Sigmoid colon (tissue), 7 donors: ENCODE results near the gene DPM1. TPM values are rescaled to one million over a fixed set of nuclear protein-coding genes. Genes with fewer than 3 reads are reported as not detected.
A peak's percentile ranks its signal among the peaks of the same experiment; 100 is the strongest.

Source experiments
- DNase-seq: peaks from one replicate; pipeline ENCODE4 v3.0.0-alpha.2; 2019
- H3K27ac ChIP-seq, 4 donors: fragments of 200-600 bp; sonication (generic); one replicate each; pipeline ENCODE4 v1.5.1; 2016 to 2019; ENCODE audit warnings: mild to moderate bottlenecking in 1 of 4
- H3K27me3 ChIP-seq, 3 donors: fragments of 200-600 bp; sonication (generic); one replicate each; pipeline ENCODE4 v1.5.1; 2019; ENCODE audit warnings: mild to moderate bottlenecking in 1 of 3
- H3K36me3 ChIP-seq, 4 donors: fragments of 200-600 bp; sonication (generic); one replicate each; pipeline ENCODE4 v1.5.1; 2016 to 2019
- H3K4me1 ChIP-seq, 4 donors: fragments of 200-600 bp; sonication (generic); one replicate each; pipeline ENCODE4 v1.5.1; 2017 to 2019
- H3K4me3 ChIP-seq, 4 donors: fragments of 200-600 bp; sonication (generic); one replicate each; pipeline ENCODE4 v1.5.1; 2017 to 2019; ENCODE audit warnings: mild to moderate bottlenecking in 2 of 4, moderate library complexity in 1 of 4
- H3K9me3 ChIP-seq, 4 donors: fragments of 200-600 bp in 3 of 4; sonication (generic) in 3 of 4; one replicate each; pipeline versions ENCODE4 v1.5.1 to v1.6.1; 2013 to 2019
- EP300 ChIP-seq, 4 donors: sonication (generic); formaldehyde crosslinking; IDR thresholded peaks; one replicate each; pipeline ENCODE4 v1.6.1; 2017; ENCODE audit warnings: antibody characterized with exemption in 4 of 4
- POLR2A ChIP-seq, 2 donors: fragments of 450-650 bp; IDR thresholded peaks; one replicate each; pipeline ENCODE4 v1.6.1; 2016; ENCODE audit warnings: antibody characterized with exemption in 2 of 2, mild to moderate bottlenecking in 2 of 2, moderate library complexity in 2 of 2
- POLR2AphosphoS5 ChIP-seq, 4 donors: sonication (generic); formaldehyde crosslinking; IDR thresholded peaks; one replicate each; pipeline ENCODE4 v1.6.1; 2017; ENCODE audit warnings: antibody characterized with exemption in 4 of 4
- WGBS, 2 donors: extraction: QIAGEN DNeasy Blood & Tissue Kit; methylation state at CpG; one replicate each; pipeline ENCODE4 v1.1.7; 2013; 5-methylcytosine and 5-hydroxymethylcytosine counted together
- intact Hi-C: fragments of 100-400 bp; cut with DNase I; formaldehyde crosslinking; loops from one replicate; pipeline ENCODE4 v1.15.1; 2023
- polyA plus RNA-seq, 3 donors: library from polyadenylated mRNA; stranded (reverse); fragments of 200-250 nt; gene quantifications; one replicate each; pipeline ENCODE4 v1.2.3, GENCODE V29; 2013
- total RNA-seq, 4 donors: library from RNA; depleted of rRNA; stranded (reverse); fragments of >200 nt; gene quantifications; one replicate each; pipeline ENCODE4 v1.1.0, GENCODE V29; 2016
- TF ChIP-seq, protein P1 (sequence below), 4 experiments: fragments of 450-650 bp in 3 of 4; fragments of 200-600 bp in 1 of 4; IDR thresholded peaks; one replicate each; pipeline ENCODE4 v1.5.1; 2016 to 2019; ENCODE audit warnings: antibody characterized with exemption in 4 of 4, mild to moderate bottlenecking in 3 of 4, moderate library complexity in 2 of 4
- donor health status: healthy with polysubstance abuse.
- donor health status: Bipolar disorder and iron deficiency.
- donor health status: healthy.

DPM1 gene
- total and polyA plus RNA-seq, 7 donors, result 45.4 to 94.6 (median 60.4) TPM

DNA sequence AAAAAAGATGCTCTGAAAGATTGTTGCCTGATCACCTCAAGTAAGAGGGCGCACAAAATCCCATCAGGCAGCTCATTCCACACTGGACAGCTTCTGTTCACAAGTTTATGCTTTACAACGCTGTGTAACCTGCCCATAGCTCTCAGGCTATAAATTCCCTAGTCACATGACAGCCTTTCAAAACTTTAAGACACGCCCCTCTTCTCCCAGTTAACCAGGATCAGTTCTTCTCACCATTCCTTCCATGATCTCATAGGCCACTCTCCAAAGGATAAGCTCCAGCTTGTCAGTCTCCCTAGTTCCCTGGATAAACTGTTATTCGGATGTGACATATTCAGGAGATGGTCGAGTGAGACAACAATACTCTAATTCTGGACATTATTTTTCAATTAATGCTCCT is 42.1 kb downstream of the DPM1 start:
- no peaks in the 10 kb centered on the region for H3K27me3 ChIP-seq
- TF ChIP-seq EP300 (IDR thresholded peaks at IDR 0.05) (no peak), POLR2AphosphoS5 (IDR thresholded peaks at IDR 0.05) (no peak), POLR2A (IDR thresholded peaks at IDR 0.05) (no peak)
- TF ChIP-seq, protein P1, sequence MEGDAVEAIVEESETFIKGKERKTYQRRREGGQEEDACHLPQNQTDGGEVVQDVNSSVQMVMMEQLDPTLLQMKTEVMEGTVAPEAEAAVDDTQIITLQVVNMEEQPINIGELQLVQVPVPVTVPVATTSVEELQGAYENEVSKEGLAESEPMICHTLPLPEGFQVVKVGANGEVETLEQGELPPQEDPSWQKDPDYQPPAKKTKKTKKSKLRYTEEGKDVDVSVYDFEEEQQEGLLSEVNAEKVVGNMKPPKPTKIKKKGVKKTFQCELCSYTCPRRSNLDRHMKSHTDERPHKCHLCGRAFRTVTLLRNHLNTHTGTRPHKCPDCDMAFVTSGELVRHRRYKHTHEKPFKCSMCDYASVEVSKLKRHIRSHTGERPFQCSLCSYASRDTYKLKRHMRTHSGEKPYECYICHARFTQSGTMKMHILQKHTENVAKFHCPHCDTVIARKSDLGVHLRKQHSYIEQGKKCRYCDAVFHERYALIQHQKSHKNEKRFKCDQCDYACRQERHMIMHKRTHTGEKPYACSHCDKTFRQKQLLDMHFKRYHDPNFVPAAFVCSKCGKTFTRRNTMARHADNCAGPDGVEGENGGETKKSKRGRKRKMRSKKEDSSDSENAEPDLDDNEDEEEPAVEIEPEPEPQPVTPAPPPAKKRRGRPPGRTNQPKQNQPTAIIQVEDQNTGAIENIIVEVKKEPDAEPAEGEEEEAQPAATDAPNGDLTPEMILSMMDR (IDR thresholded peaks at IDR 0.05), result no peak
- H3K4me3 ChIP-seq, result no peak overlapping the region
- DNase-seq, result no peak
- 24 to 56% methylated on average over 5 of the region's 5 CpGs for WGBS, 2 donors
- intact Hi-C loops, result no loop called here
- peak overlapping the region in 3 of 4 donors; percentile 10 to 39 (median 22) for H3K27ac ChIP-seq
- no peaks in the 10 kb centered on the region for H3K36me3 ChIP-seq
- peaks cover 0 to 87% (median 81%) of the 10 kb centered on the region in 4 donors for H3K4me1 ChIP-seq
- no peaks in the 10 kb centered on the region for H3K9me3 ChIP-seq

DNA sequence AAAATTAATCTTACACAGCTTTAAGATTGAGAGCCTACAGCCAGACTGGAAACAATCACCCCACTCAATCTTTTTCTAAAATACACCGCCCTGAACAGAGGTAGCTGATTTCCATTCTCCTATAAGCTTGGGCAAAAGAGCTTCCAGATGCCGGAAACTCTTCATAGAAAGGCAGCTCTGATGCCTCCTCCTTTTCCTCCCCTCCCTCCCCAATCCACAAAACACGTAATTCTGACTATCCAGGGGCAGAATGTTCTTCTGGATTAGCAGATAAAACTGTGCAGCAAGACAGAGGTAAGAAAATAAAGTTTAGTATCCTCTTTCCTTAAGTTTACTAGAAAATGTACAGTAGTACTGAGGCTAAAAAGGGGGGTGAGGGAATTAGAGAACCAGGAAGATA is 42.9 kb downstream of the DPM1 start:
- Histone ChIP-seq H3K4me3 (no peak overlapping the region), H3K36me3 (no peaks in the 10 kb centered on the region), H3K4me1 (peaks cover 0 to 86% (median 75%) of the 10 kb centered on the region in 4 donors), H3K9me3 (no peaks in the 10 kb centered on the region), H3K27me3 (no peaks in the 10 kb centered on the region), H3K27ac (peak overlapping the region in 2 of 4 donors; percentile 22 to 39)
- TF ChIP-seq EP300 (IDR thresholded peaks at IDR 0.05), result no peak
- TF ChIP-seq POLR2A (IDR thresholded peaks at IDR 0.05), result no peak
- TF ChIP-seq, protein P1 (IDR thresholded peaks at IDR 0.05), result no peak
- TF ChIP-seq POLR2AphosphoS5 (IDR thresholded peaks at IDR 0.05), result no peak
- 51 to 66% methylated on average over 3 of the region's 3 CpGs for WGBS, 2 donors
- no peak for DNase-seq
- intact Hi-C loops, result no loop called here

DNA sequence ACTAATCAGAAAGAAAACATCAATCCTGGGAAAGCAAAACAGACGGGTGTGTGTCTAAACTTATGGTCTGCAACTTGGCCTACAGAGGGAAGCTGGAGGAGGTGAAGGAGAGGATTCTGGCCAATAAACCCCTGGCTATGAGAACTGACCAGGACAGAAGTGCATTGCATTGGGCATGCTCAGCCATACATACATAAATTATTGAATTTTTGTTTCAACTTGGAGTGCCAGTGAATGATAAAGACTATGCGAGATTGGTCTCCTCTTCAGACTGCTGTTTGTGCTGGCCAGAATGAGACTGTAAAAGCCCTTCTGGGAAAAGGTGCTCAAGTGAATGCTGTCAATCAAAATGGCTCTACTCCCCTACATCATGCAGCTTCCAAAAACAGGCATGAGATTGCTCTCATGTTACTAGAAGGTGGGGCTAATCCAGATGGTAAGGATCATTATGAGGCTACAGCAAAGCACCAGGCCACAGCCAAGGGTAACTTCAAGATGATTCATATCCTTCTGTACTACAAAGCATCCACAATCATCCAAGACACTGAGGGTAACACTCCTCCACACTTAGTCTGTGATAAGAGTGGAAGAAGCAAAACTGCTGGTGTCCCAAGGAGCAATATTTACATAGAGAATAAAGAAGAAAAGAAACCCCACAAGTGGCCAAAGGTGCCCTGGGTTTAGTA is 44.5 kb downstream of the DPM1 start:
- H3K4me3 ChIP-seq, result no peak overlapping the region
- H3K9me3 ChIP-seq, result no peaks in the 10 kb centered on the region
- no peaks in the 10 kb centered on the region for H3K27me3 ChIP-seq
- no peak overlapping the region for H3K27ac ChIP-seq
- 57 to 69% methylated on average over 2 of the region's 2 CpGs for WGBS, 2 donors
- peaks cover 0 to 79% (median 66%) of the 10 kb centered on the region in 4 donors for H3K4me1 ChIP-seq
- TF ChIP-seq EP300 (IDR thresholded peaks at IDR 0.05) (no peak), POLR2A (IDR thresholded peaks at IDR 0.05) (no peak), POLR2AphosphoS5 (IDR thresholded peaks at IDR 0.05) (no peak)
- TF ChIP-seq, protein P1 (IDR thresholded peaks at IDR 0.05), result no peak
- intact Hi-C loops, result no loop called here
- no peak for DNase-seq
- H3K36me3 ChIP-seq, result no peaks in the 10 kb centered on the region

DNA sequence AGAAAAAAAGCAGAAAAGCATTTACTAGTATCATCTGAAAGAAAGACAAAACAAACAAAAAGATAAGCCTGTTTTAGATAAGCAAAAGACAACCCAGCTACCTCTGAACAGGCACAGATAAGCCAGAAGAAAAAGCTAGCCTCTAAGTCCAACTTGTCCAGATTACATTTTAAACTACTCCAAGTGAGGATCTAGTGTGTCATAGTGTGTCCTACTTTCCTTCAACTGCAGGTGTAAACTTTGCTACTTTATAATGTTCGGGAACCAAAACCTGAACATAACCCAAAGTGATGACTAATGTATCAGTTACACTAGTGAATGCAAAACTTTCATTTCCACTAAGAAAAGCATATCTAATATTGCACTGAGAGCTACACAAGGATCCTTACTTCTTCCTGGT is 46.6 kb downstream of the DPM1 start:
- TF ChIP-seq POLR2AphosphoS5 (IDR thresholded peaks at IDR 0.05), result no peak
- no peak for TF ChIP-seq EP300 (IDR thresholded peaks at IDR 0.05)
- no peak for TF ChIP-seq POLR2A (IDR thresholded peaks at IDR 0.05)
- TF ChIP-seq, protein P1 (IDR thresholded peaks at IDR 0.05), result no peak
- no peak for DNase-seq
- Histone ChIP-seq H3K27me3 (no peaks in the 10 kb centered on the region), H3K27ac (no peak overlapping the region), H3K4me1 (peaks cover 0 to 58% (median 46%) of the 10 kb centered on the region in 4 donors), H3K4me3 (no peak overlapping the region), H3K36me3 (no peaks in the 10 kb centered on the region), H3K9me3 (no peaks in the 10 kb centered on the region)
- 35 to 49% methylated on average over 1 of the region's 1 CpG for WGBS, 2 donors
- intact Hi-C loops, result no loop called here
